ENCODE data around the gene PLEKHA5.

The PLEKHA5 gene

GRCh38 chr12:19107750-19108149 is 21.8 kb upstream of the PLEKHA5 start:
- Histone ChIP-seq H3K4me3 (ENCODE audit: low read depth, low read length) (no peak overlapping the region), H3K4me1 (ENCODE audit: control insufficient read depth, insufficient read depth, low read length) (peaks cover 5% of the 10 kb centered on the region), H3K27me3 (ENCODE audit: control insufficient read depth, insufficient read depth, low read length) (no peaks in the 10 kb centered on the region), H3K9ac (ENCODE audit: low read depth, low read length) (no peak overlapping the region), H3K36me3 (ENCODE audit: control insufficient read depth, insufficient read depth, low read length) (no peaks in the 10 kb centered on the region), H3K9me3 (ENCODE audit: control insufficient read depth, insufficient read depth, low read length) (no peaks in the 10 kb centered on the region), H3K27ac (ENCODE audit: low read depth, low read length) (no peak overlapping the region)

DNA sequence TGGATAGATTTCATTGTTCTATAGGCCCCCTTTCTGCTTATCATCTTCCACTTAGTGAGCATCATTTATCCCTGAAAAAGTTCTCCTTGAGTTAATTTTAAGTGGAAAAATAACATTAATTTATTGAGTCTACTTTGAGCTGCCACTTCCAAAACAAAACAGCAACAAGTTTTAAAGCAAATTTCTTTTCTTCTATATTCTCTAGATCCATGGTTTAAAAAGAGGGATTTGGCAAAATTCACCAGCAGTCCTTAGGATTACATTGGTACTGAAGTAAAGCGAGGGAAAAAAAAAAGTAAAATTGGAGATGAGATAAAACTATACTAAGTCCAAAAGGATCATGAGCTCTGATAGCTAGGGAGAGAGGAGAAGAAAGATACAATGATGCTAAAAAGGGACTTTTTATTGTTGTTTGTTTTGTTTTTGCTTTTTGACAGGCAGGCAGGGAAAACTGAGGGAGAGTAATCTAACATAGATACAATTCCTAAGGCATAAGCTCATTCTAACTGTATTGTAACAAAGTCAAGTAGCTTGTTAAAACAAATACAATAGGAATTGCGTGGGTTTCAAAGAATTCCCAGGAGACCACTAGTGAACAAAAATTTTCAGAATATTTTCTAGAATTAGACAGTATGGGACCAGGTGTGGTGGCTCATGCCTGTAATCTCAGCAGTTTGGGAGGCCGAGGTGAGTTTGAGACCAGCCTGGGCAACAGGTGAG is 19.2 kb upstream of the PLEKHA5 start:
- H3K9ac ChIP-seq (ENCODE audit: low read depth, low read length) = no peak overlapping the region
- no peaks in the 10 kb centered on the region for H3K36me3 ChIP-seq (ENCODE audit: control insufficient read depth, insufficient read depth, low read length)
- no peak overlapping the region for H3K27ac ChIP-seq (ENCODE audit: low read depth, low read length)
- H3K9me3 ChIP-seq (ENCODE audit: control insufficient read depth, insufficient read depth, low read length) = no peaks in the 10 kb centered on the region
- peaks cover 5% of the 10 kb centered on the region for H3K4me1 ChIP-seq (ENCODE audit: control insufficient read depth, insufficient read depth, low read length)
- H3K27me3 ChIP-seq (ENCODE audit: control insufficient read depth, insufficient read depth, low read length) = no peaks in the 10 kb centered on the region
- no peak overlapping the region for H3K4me3 ChIP-seq (ENCODE audit: low read depth, low read length)

DNA sequence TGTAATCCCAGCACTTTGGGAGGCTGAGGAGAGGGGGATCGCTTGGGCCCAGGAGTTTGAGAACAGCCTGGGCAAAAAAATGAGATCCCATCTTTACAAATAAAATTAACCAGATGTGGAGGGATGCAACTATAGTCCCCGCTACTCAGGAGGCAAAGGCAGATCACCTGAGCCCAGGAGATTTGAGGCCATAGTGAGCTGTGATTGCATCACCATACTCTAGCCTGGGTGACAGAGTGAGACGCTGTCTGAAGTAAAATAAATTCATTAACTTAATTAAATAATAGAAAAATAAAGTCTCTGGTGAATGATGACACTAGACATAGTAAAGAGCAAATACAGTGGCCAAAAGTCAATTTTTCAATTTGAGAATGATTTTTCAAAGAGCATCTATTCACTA is 16.1 kb upstream of the PLEKHA5 start:
- Histone ChIP-seq H3K4me1 (ENCODE audit: control insufficient read depth, insufficient read depth, low read length) (no peaks in the 10 kb centered on the region), H3K9ac (ENCODE audit: low read depth, low read length) (no peak overlapping the region), H3K4me3 (ENCODE audit: low read depth, low read length) (no peak overlapping the region), H3K27me3 (ENCODE audit: control insufficient read depth, insufficient read depth, low read length) (no peaks in the 10 kb centered on the region), H3K27ac (ENCODE audit: low read depth, low read length) (no peak overlapping the region), H3K9me3 (ENCODE audit: control insufficient read depth, insufficient read depth, low read length) (no peaks in the 10 kb centered on the region), H3K36me3 (ENCODE audit: control insufficient read depth, insufficient read depth, low read length) (no peaks in the 10 kb centered on the region)

DNA sequence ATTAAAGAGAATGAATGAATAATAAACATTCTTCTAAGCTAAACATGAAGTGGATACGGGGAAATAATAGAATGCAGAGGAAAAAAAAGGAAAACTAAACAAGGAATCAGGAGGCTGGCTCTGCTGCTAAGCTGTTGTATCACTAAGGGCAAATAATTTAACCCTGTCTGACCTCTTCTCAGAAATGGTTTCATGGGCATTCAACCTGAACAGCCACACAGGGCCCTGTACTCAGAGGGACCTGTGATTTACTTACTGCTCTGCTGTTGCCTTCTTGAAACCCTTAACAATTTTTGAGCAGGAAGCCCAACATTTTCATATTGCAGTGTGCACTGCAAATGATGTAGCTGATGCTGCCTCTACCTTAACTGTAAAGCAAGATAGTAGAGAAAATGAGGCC is 14.2 kb upstream of the PLEKHA5 start:
- no peak overlapping the region for H3K27ac ChIP-seq (ENCODE audit: low read depth, low read length)
- H3K36me3 ChIP-seq (ENCODE audit: control insufficient read depth, insufficient read depth, low read length) = no peaks in the 10 kb centered on the region
- no peaks in the 10 kb centered on the region for H3K4me1 ChIP-seq (ENCODE audit: control insufficient read depth, insufficient read depth, low read length)
- no peak overlapping the region for H3K9ac ChIP-seq (ENCODE audit: low read depth, low read length)
- no peaks in the 10 kb centered on the region for H3K27me3 ChIP-seq (ENCODE audit: control insufficient read depth, insufficient read depth, low read length)
- H3K4me3 ChIP-seq (ENCODE audit: low read depth, low read length) = no peak overlapping the region
- H3K9me3 ChIP-seq (ENCODE audit: control insufficient read depth, insufficient read depth, low read length) = no peaks in the 10 kb centered on the region

DNA sequence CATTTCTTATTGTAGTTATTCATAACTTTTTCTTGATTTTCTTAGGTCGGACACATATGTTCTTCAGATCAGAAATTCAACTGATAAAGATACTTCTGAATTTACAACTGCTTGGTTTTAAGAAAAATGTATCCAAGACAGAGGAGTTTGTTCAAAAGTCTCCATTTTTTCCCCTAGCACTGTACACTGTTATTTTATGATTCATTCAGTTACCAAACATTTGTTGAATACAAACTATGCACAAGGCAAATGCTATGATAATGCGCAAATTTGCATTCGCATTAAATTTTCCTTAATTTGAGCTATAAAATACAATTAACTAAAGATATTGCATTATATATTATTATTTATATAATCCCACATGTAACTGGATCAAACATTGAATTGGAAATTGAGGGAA is 10.1 kb upstream of the PLEKHA5 start:
- Histone ChIP-seq H3K27ac (ENCODE audit: low read depth, low read length) (no peak overlapping the region), H3K27me3 (ENCODE audit: control insufficient read depth, insufficient read depth, low read length) (no peaks in the 10 kb centered on the region), H3K36me3 (ENCODE audit: control insufficient read depth, insufficient read depth, low read length) (no peaks in the 10 kb centered on the region), H3K9ac (ENCODE audit: low read depth, low read length) (no peak overlapping the region), H3K4me1 (ENCODE audit: control insufficient read depth, insufficient read depth, low read length) (no peaks in the 10 kb centered on the region), H3K9me3 (ENCODE audit: control insufficient read depth, insufficient read depth, low read length) (no peaks in the 10 kb centered on the region), H3K4me3 (ENCODE audit: low read depth, low read length) (no peak overlapping the region)

GRCh38 chr12:19120795-19121194 is 8.7 kb upstream of the PLEKHA5 start:
- no peaks in the 10 kb centered on the region for H3K4me1 ChIP-seq (ENCODE audit: control insufficient read depth, insufficient read depth, low read length)
- no peaks in the 10 kb centered on the region for H3K36me3 ChIP-seq (ENCODE audit: control insufficient read depth, insufficient read depth, low read length)
- no peak overlapping the region for H3K4me3 ChIP-seq (ENCODE audit: low read depth, low read length)
- H3K9me3 ChIP-seq (ENCODE audit: control insufficient read depth, insufficient read depth, low read length) = no peaks in the 10 kb centered on the region
- no peak overlapping the region for H3K9ac ChIP-seq (ENCODE audit: low read depth, low read length)
- no peaks in the 10 kb centered on the region for H3K27me3 ChIP-seq (ENCODE audit: control insufficient read depth, insufficient read depth, low read length)
- no peak overlapping the region for H3K27ac ChIP-seq (ENCODE audit: low read depth, low read length)

GRCh38 chr12:19121449-19122018 is 8.0 kb upstream of the PLEKHA5 start:
- no peak overlapping the region for H3K4me3 ChIP-seq (ENCODE audit: low read depth, low read length)
- no peak overlapping the region for H3K27ac ChIP-seq (ENCODE audit: low read depth, low read length)
- H3K4me1 ChIP-seq (ENCODE audit: control insufficient read depth, insufficient read depth, low read length) = no peaks in the 10 kb centered on the region
- H3K9ac ChIP-seq (ENCODE audit: low read depth, low read length) = no peak overlapping the region
- H3K27me3 ChIP-seq (ENCODE audit: control insufficient read depth, insufficient read depth, low read length) = no peaks in the 10 kb centered on the region
- no peaks in the 10 kb centered on the region for H3K9me3 ChIP-seq (ENCODE audit: control insufficient read depth, insufficient read depth, low read length)
- H3K36me3 ChIP-seq (ENCODE audit: control insufficient read depth, insufficient read depth, low read length) = no peaks in the 10 kb centered on the region

DNA sequence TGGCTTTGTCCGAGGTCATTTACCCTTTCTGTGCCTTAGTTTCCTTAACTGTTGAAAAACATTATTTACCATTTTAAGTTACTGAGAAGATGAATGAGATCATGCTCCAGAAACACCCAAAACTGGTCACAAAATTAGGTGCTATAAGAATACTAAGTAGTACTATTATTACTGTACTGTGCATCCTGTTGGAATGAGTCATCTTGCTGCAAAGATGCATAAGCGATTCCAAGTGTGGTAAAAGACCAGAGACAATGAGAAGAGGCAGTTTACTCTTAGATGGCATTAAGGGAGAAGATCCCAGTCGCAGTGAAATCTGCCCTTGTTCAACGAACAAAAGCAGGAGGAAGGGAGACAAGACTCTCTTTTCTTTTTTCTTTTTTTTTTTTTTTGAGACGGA is 4.2 kb upstream of the PLEKHA5 start:
- Histone ChIP-seq H3K27me3 (ENCODE audit: control insufficient read depth, insufficient read depth, low read length) (no peaks in the 10 kb centered on the region), H3K4me3 (ENCODE audit: low read depth, low read length) (no peak overlapping the region), H3K9me3 (ENCODE audit: control insufficient read depth, insufficient read depth, low read length) (peaks cover 14% of the 10 kb centered on the region), H3K9ac (ENCODE audit: low read depth, low read length) (no peak overlapping the region), H3K36me3 (ENCODE audit: control insufficient read depth, insufficient read depth, low read length) (no peaks in the 10 kb centered on the region), H3K27ac (ENCODE audit: low read depth, low read length) (no peak overlapping the region), H3K4me1 (ENCODE audit: control insufficient read depth, insufficient read depth, low read length) (no peaks in the 10 kb centered on the region; the same call in 1 of the 2 replicates)

- peaks cover 11% of the 10 kb centered on the region for H3K4me1 ChIP-seq (ENCODE audit: control insufficient read depth, insufficient read depth, low read length)
Observed at GRCh38 chr12:19127270-19127669, 2.3 kb upstream of the PLEKHA5 start.

GRCh38 chr12:19128485-19128884 is 1.0 kb upstream of the PLEKHA5 start:
- peaks cover 14% of the 10 kb centered on the region for H3K9me3 ChIP-seq (ENCODE audit: control insufficient read depth, insufficient read depth, low read length)
- H3K27me3 ChIP-seq (ENCODE audit: control insufficient read depth, insufficient read depth, low read length) = no peaks in the 10 kb centered on the region
- H3K4me1 ChIP-seq (ENCODE audit: control insufficient read depth, insufficient read depth, low read length) = peaks cover 22% of the 10 kb centered on the region
- H3K4me3 ChIP-seq (ENCODE audit: low read depth, low read length) = no peak overlapping the region; the same call in 1 of the 2 replicates
- H3K9ac ChIP-seq (ENCODE audit: low read depth, low read length) = no peak overlapping the region
- no peak overlapping the region for H3K27ac ChIP-seq (ENCODE audit: low read depth, low read length)
- peaks cover 15% of the 10 kb centered on the region for H3K36me3 ChIP-seq (ENCODE audit: control insufficient read depth, insufficient read depth, low read length)

More at GRCh38 chr12:19127270-19127669, 2.3 kb upstream of the PLEKHA5 start:
- Histone ChIP-seq H3K27ac (ENCODE audit: low read depth, low read length) (no peak overlapping the region), H3K9me3 (ENCODE audit: control insufficient read depth, insufficient read depth, low read length) (peaks cover 14% of the 10 kb centered on the region), H3K9ac (ENCODE audit: low read depth, low read length) (no peak overlapping the region), H3K27me3 (ENCODE audit: control insufficient read depth, insufficient read depth, low read length) (no peaks in the 10 kb centered on the region), H3K4me3 (ENCODE audit: low read depth, low read length) (no peak overlapping the region), H3K36me3 (ENCODE audit: control insufficient read depth, insufficient read depth, low read length) (peaks cover 3% of the 10 kb centered on the region)

DNA sequence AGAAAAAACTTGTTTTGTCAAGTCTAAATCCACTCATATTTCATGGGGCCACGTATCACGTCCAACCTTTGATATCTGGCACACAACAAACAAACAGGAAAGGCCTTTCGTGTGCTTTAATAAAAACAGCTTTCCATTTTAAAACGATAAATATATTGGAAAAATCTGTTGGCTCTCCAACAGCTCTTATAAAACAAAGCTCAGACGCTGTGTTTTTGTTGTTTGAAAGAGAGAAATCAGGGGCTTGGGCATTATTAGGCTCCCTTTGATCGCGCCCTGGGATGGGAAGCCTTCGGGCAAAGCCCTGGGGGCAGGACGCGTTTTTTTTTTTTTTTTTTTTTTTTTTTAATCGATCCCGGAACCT is 429 bp upstream of the PLEKHA5 start:
- Histone ChIP-seq H3K4me1 (ENCODE audit: control insufficient read depth, insufficient read depth, low read length) (peaks cover 28% of the 10 kb centered on the region), H3K9ac (ENCODE audit: low read depth, low read length) (peak overlapping the region; percentile 61), H3K9me3 (ENCODE audit: control insufficient read depth, insufficient read depth, low read length) (peaks cover 14% of the 10 kb centered on the region), H3K4me3 (ENCODE audit: low read depth, low read length) (peak overlapping the region; percentile 63), H3K27ac (ENCODE audit: low read depth, low read length) (peak overlapping the region; percentile 82), H3K36me3 (ENCODE audit: control insufficient read depth, insufficient read depth, low read length) (peaks cover 21% of the 10 kb centered on the region), H3K27me3 (ENCODE audit: control insufficient read depth, insufficient read depth, low read length) (no peaks in the 10 kb centered on the region)

Data from HUES48 (cell line).